Coronary artery (tissue), 2 donors: ENCODE results near the gene RAB10.

Experiments used
- DNase-seq: peaks from one replicate; pipeline ENCODE4 v3.0.0-alpha.2; 2017; ENCODE audit warnings: low spot score
- H3K27ac ChIP-seq, 2 donors: fragments of 200-600 bp; sonication (generic); one replicate each; pipeline ENCODE4 v1.5.1; 2016 to 2019
- H3K4me3 ChIP-seq: fragments of 200-600 bp; sonication (generic); 2 replicates; pipeline ENCODE4 v1.5.1; 2016; ENCODE audit warnings: mild to moderate bottlenecking, moderate library complexity
- CTCF ChIP-seq: fragments of 200-600 bp; sonication (generic); IDR thresholded peaks from one replicate; pipeline ENCODE4 v1.5.1; 2019; ENCODE audit warnings: antibody characterized with exemption

The RAB10 gene

GRCh38 chr2:26122630-26123029, 88.7 kb downstream of the RAB10 start:
- no peak overlapping the region for H3K27ac ChIP-seq

GRCh38 chr2:26123426-26123825, 89.5 kb downstream of the RAB10 start:
- no peak overlapping the region for H3K27ac ChIP-seq
- no peak for TF ChIP-seq CTCF
- DNase-seq, result no peak
- H3K4me3 ChIP-seq, result no peak overlapping the region

More at GRCh38 chr2:26122630-26123029, 88.7 kb downstream of the RAB10 start:
- H3K4me3 ChIP-seq, result no peak overlapping the region
- no peak for DNase-seq
- no peak for TF ChIP-seq CTCF

- no peak for DNase-seq
- no peak for TF ChIP-seq CTCF
- no peak overlapping the region for H3K27ac ChIP-seq
Measured at GRCh38 chr2:26126074-26126473, 92.2 kb downstream of the RAB10 start.

GRCh38 chr2:26128176-26128575, 94.3 kb downstream of the RAB10 start:
- TF ChIP-seq CTCF, result no peak
- no peak for DNase-seq

More at GRCh38 chr2:26126074-26126473, 92.2 kb downstream of the RAB10 start:
- H3K4me3 ChIP-seq, result no peak overlapping the region

GRCh38 chr2:26130763-26131162, 96.9 kb downstream of the RAB10 start:
- no peak overlapping the region for H3K27ac ChIP-seq
- H3K4me3 ChIP-seq, result no peak overlapping the region
- no peak for DNase-seq
- TF ChIP-seq CTCF, result no peak

More at GRCh38 chr2:26128176-26128575, 94.3 kb downstream of the RAB10 start:
- Histone ChIP-seq H3K4me3 (no peak overlapping the region), H3K27ac (no peak overlapping the region)

- no peak overlapping the region for H3K27ac ChIP-seq
- no peak for DNase-seq
- no peak for TF ChIP-seq CTCF
- no peak overlapping the region for H3K4me3 ChIP-seq
Measured at GRCh38 chr2:26136451-26136850, 102.6 kb downstream of the RAB10 start.

- no peak overlapping the region for H3K4me3 ChIP-seq
- TF ChIP-seq CTCF, result no peak
- no peak overlapping the region for H3K27ac ChIP-seq
- DNase-seq, result no peak
Measured at GRCh38 chr2:26139269-26140183, 105.6 kb downstream of the RAB10 start.
